GM12878 (cell line): ENCODE results near the gene TEX22. TPM values are rescaled to one million over a fixed set of nuclear protein-coding genes. Genes with fewer than 3 reads are reported as not detected.

Experiments
- BMI1 ChIP-seq: fragments of 450-650 bp; IDR thresholded peaks from 2 replicates; pipeline ENCODE4 v1.6.1; 2016; ENCODE audit warnings: mild to moderate bottlenecking, moderate library complexity, borderline replicate concordance
- ELK1 ChIP-seq: IDR thresholded peaks from 2 replicates; pipeline ENCODE4 v1.6.1; 2012; ENCODE audit warnings: low read depth, low read length, improper control_type of control experiment
- ETV6 ChIP-seq, 2 experiments: fragments of 450-650 bp in 1 of 2; IDR thresholded peaks in 1 of 2; conservative IDR thresholded peaks in 1 of 2; 2 replicates each; pipeline ENCODE4 v1.6.1; 2014; ENCODE audit warnings: antibody characterized with exemption in 1 of 2, borderline replicate concordance in 1 of 2, low read depth in 1 of 2, mild to moderate bottlenecking in 1 of 2, moderate library complexity in 1 of 2
- GATAD2B ChIP-seq: fragments of 450-650 bp; conservative IDR thresholded peaks from 2 replicates; pipeline ENCODE4 v1.6.1; 2017; ENCODE audit warnings: low read depth, mild to moderate bottlenecking, moderate library complexity
- HDAC2 ChIP-seq: fragments of 200-600 bp; sonication (generic); IDR thresholded peaks from 2 replicates; pipeline ENCODE4 v1.6.1; 2017
- HDGF ChIP-seq: fragments of 450-650 bp; IDR thresholded peaks from 2 replicates; pipeline ENCODE4 v1.6.1; 2016; ENCODE audit warnings: antibody characterized with exemption
- KLF5 ChIP-seq: fragments of 450-650 bp; IDR thresholded peaks from 2 replicates; pipeline ENCODE4 v1.6.1; 2014; ENCODE audit warnings: mild to moderate bottlenecking; ENCODE audit not compliant: partially characterized antibody
- NR2C2 ChIP-seq: IDR thresholded peaks from 2 replicates; pipeline ENCODE4 v1.6.1; 2011; ENCODE audit warnings: borderline replicate concordance, low read depth; ENCODE audit not compliant: control insufficient read depth, insufficient read length
- NRF1 ChIP-seq: conservative IDR thresholded peaks from 2 replicates; pipeline ENCODE4 v1.6.1; 2011; ENCODE audit warnings: mild to moderate bottlenecking, low read depth, low read length, improper control_type of control experiment
- REST ChIP-seq: IDR thresholded peaks from 2 replicates; pipeline ENCODE4 v1.6.1; 2012; ENCODE audit warnings: mild to moderate bottlenecking, low read depth, low read length
- SREBF1 ChIP-seq: IDR thresholded peaks from 2 replicates; pipeline ENCODE4 v1.6.1; 2012; ENCODE audit warnings: mild to moderate bottlenecking, low read length
- ZNF24 ChIP-seq: fragments of 450-650 bp; IDR thresholded peaks from 2 replicates; pipeline ENCODE4 v1.6.1; 2017; ENCODE audit warnings: antibody characterized with exemption, mild to moderate bottlenecking
- polyA plus RNA-seq, 11 experiments: library from polyadenylated mRNA; depleted of rRNA in 4 of 11; unstranded in 6 of 11; stranded (reverse) in 5 of 11; fragments of >200 nt; fragmentation: Nextera tagmentation in 4 of 11; fragmentation: Illumina TruSeq in 1 of 11; extraction: Ambion mirVana in 4 of 11; extraction: Trizol in 1 of 11; gene quantifications; 1 replicate in 1 of 11; 2 replicates in 10 of 11; pipeline versions ENCODE4 v1.2.1 to v1.2.3, GENCODE V29; 2011 to 2016; ENCODE audit warnings: inconsistent platforms in 2 of 11, missing spikeins in 2 of 11, low read depth in 1 of 11
- total RNA-seq, 4 experiments: library from RNA; depleted of rRNA in 3 of 4; stranded (reverse); fragments of >200 nt in 3 of 4; fragmentation: Illumina TruSeq in 1 of 4; extraction: Trizol in 1 of 4; gene quantifications; 2 replicates each; pipeline versions ENCODE4 v1.2.1 to v1.2.3, GENCODE V29; 2013 to 2021

The TEX22 gene
- total and polyA plus RNA-seq, 10 of the 15 experiments (the other 5 are each of a cell fraction or from before 2014, with no cell fraction given), result 0.02 to 4.0 (median 0.63) TPM; not detected in 1

GRCh38 chr14:105349992-105350391 lies 48.3 kb upstream of the TEX22 start (continued):
- TF ChIP-seq REST, result no peak
- TF ChIP-seq ZNF24, result no peak
- no peak for TF ChIP-seq ETV6 (conservative IDR thresholded peaks at IDR 0.05 in 1 of 2, IDR thresholded peaks at IDR 0.05 in 1 of 2; ENCODE audit: borderline replicate concordance in 1 of 2, low read depth in 1 of 2)
- TF ChIP-seq HDAC2, result no peak
- no peak for TF ChIP-seq HDGF
- TF ChIP-seq NR2C2, result no peak
- no peak for TF ChIP-seq NRF1
- TF ChIP-seq GATAD2B, result no peak
- TF ChIP-seq BMI1, result no peak
- no peak for TF ChIP-seq ELK1
- no peak for TF ChIP-seq KLF5
- TF ChIP-seq SREBF1, result no peak
- TF ChIP-seq, all 136 proteins: peak for 0
